Endometrial microvascular endothelial cells (primary cell): ENCODE measurements around the gene SKOR1. TPM values are rescaled to one million over a fixed set of nuclear protein-coding genes. Genes with fewer than 3 reads are reported as not detected.

Source experiments
- in situ Hi-C: cut with HindIII; loops from 2 replicates; pipeline ENCODE4 v1.10.0; 2017; ENCODE audit warnings: low sequenced_read_pairs, low pct_unique_long_range_greater_than_20kb; ENCODE audit errors: inconsistent ontology term
- total RNA-seq: library from RNA; depleted of rRNA; stranded (reverse); fragments of >200 nt; gene quantifications from one replicate; pipeline ENCODE4 v1.2.3, GENCODE V29; 2015; ENCODE audit errors: inconsistent ontology term

SKOR1 gene
- total RNA-seq, 1 donor from 2014 or later = not detected

DNA sequence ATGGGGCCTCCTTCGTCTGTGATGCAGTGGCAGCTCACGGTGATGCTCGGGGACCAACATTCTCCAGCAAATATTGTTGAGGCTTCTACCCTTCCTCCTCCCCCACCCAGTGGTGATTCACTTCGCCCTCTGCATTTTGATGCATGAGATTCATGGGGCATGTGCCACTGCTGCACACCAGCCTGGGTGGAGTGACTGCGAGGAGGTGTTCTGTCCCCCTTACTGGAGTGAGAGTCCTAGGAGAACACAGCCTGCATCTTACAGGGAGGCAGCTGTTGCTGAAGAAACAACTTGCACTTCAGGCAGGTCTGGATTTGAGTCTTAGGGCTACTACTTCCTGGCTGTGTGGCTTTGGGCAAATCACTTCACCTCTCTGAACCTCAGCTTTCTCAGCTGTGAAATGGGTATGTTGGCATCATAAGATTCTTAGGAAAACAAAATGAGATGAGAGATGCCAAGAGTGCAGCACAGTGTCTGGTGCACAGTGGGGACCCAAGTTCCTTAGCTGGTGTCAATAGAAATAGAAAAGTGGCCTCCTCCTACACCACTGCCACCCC lies 10.2 kb upstream of the SKOR1 start:
- in situ Hi-C loops = no loop called here

GRCh38 chr15:67816668-67817067 lies 8.6 kb upstream of the SKOR1 start:
- in situ Hi-C loops = no loop called here

DNA sequence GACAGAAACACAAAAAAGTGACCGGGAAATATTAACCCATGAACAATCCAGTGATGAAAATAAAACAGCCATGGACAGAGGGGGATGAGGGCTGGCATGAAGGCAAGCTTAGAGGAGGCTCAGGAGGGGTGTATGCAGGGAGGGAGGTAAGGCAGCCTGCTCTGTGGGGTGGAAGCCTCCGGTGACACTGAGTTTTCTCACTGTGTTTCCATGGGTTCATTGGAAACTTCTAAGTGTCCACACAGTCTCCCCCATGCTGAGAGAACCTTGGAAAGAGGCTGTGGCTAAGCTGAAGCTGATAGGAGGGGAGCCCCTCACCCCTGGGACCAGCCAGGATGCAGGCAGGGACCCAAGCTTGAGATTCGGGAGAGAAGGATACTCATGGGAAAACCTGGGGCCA lies 6.8 kb upstream of the SKOR1 start:
- in situ Hi-C loops = no loop called here

- in situ Hi-C loops = no loop called here
Observed at GRCh38 chr15:67819636-67820035, 5.7 kb upstream of the SKOR1 start.

GRCh38 chr15:67820122-67820991 lies 5.0 kb upstream of the SKOR1 start:
- in situ Hi-C loops = no loop called here

DNA sequence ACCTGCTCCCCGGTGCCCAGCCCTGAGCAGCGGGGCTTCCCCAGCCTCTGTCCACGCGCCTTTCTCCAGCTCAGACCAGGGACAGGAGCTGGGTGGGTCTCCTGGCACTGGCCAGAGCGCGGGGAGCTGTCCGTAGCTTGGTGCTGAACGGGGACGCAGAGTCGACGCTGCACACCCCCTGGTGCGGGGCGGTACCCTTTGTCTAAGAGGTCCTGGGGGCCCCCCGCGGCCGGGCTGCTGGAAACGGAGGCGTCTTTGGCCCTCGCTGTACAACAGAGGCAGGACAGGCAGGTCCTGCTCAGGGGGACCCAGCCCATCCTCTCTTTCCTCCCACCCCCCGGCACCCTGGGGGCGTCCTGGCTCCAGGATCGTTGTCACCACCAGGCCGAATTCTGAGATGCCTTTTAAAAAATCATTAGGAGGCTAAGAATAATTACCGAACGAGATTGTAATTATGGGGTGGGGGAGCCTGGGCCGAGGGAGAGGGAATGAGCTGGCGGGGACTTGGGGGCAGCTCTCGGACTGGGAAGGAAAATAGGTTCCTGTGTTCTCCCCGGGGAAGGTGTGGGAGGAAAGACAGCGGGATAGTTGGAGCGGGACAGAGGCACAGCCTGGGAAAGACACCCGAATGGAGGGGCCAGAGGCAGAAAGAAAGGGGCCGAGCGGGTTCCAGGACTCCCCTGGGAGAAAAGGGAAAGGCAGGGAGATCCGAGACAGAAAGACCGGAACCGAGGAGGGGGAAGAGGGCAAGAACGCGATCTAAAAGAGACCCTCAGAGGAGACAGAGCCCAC lies 4.1 kb upstream of the SKOR1 start:
- in situ Hi-C loops = no loop called here

DNA sequence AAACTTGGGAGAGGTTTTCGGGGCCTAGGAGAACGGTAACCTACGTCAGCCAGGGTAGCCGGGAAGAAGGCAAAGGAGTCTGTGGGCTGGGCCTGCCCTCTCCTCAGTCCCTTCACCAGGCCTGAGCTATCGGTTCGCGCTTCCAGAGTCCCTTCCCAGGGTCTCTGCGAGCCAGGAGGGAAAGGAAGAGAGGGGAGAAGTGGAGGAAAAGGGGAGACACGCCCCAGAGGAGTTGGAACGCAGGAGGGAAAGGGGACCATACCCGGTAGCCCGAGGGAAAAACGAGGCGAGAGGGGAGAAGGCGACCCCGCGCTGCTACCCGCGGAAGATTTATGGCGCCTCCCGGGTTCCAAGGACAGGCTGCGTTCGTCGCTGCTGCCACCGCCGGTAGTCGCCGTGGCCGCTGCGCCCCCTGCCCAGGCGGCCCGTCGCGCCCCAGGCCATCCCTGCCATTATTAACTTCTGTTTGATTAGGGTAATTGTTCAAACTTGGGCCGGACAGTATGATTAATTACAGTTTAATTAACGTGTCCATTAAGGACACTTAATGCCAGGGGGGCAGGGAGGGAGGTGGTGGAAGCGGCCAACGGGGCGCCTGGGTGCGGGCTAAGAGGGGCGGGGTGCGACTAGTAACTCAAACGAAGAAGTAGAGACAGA lies 3.4 kb upstream of the SKOR1 start:
- in situ Hi-C loops = no loop called here

DNA sequence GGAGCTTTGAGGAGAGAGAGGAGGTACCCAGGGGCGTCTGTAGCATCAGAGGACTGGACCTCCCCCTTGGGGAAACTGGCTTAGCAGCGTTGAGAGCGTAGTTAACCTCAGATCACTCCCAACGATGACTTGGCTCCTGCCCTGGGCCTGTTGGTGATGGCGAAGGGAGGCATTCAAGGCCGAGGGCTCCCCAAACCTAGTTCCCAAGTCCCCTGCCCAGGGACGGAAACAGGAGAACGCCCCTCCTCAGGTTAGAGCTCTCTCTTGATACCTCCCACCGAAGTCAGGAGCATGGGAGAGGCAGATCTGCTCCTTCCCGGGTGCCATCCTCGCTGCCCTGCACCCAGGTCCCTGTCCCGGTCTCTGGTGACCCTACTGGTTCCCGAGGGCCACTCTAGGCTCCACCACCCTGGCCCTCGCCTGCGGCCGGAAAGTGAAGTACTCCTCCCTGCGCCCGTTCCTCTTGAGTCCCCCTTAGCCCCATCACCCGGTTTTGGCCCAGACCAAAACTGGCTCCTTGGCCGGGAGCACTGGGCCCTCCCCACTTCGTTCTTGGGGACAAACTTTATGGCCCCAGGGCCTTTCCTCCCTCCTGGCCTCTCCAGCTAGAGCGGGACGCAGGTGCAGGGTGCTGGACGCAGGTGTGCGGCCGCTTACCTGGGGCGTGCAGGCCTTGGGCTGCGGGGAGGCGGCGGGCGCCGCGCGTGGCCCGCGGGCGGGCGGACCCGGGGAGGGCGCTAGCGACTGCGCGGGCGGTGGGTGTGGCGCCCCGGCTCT lies 2.6 kb upstream of the SKOR1 start:
- in situ Hi-C loops = no loop called here

- in situ Hi-C loops = no loop called here
Observed at GRCh38 chr15:67823314-67824196, 1.8 kb upstream of the SKOR1 start.

GRCh38 chr15:67824197-67824968 lies 926 bp upstream of the SKOR1 start:
- in situ Hi-C loops = no loop called here

- in situ Hi-C loops = no loop called here
Observed at GRCh38 chr15:67825881-67826716, 790 bp downstream of the SKOR1 start.

- in situ Hi-C loops = no loop called here
Observed at GRCh38 chr15:67826717-67827561, 1.6 kb downstream of the SKOR1 start.

DNA sequence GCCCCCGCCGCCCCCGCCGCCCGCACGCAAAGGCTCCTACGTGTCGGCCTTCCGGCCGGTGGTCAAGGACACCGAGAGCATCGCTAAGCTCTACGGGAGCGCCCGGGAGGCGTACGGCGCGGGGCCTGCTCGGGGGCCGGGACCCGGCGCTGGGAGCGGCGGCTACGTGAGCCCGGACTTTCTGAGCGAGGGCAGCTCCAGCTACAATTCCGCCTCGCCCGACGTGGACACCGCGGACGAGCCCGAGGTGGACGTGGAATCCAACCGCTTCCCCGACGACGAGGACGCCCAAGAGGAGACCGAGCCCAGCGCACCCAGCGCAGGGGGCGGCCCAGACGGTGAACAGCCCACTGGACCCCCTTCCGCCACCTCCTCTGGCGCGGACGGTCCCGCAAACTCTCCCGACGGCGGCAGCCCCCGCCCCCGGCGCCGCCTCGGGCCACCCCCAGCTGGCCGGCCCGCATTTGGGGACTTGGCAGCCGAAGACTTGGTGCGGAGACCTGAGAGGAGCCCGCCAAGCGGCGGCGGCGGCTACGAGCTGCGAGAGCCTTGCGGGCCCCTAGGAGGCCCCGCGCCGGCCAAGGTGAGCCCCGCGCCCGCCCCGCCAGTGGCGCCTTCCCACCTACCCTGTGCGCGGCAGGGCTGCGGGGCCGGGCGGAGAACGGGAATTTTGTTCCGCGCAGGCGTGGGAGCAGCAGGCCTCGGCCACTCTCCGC lies 2.4 kb downstream of the SKOR1 start:
- in situ Hi-C loops = no loop called here

DNA sequence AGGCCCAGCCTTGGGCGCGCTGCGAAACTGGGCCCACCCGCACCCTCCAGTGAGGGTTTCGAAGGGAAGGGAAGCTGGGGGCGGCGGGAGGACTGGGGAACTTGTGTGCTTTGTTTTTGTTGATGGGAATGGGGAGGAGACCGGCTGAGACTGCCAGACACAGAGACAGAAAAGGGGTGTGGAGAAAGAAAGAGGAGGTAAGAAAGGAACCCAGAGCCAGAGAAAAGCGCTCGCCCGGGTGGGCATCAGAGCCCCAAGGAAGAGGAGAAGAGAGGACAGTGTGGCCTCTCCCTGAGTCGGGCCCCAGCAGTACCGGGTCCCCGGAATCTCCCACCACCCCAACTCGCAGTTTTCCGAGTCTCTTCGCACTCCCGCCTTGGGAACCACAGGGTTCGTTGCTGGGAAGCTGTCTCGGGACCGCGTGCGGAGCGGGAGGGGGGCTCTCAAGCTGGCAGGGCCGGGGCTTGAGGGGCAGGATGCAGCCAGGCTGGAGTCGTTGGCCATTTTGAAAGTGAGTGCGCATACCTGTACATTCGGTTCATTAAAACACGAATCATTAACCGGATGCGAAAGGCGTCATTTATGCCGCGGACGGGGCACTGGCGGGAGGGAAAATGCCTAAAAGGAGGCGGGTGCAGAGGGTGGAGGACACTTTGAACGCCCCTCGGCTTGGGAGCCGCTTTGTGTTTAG lies 3.1 kb downstream of the SKOR1 start:
- in situ Hi-C loops = no loop called here
